Adrenal gland (tissue), 5 donors: ENCODE measurements around the gene LAMTOR1.

ENCODE experiments used
- CTCF ChIP-seq, 6 experiments: fragments of 450-650 bp in 4 of 6; fragments of 200-600 bp in 2 of 6; sonication (generic) in 1 of 6; IDR thresholded peaks; 1 replicate in 5 of 6; 2 replicates in 1 of 6; pipeline versions ENCODE4 v1.5.1 to v1.8.0; 2016 to 2021; ENCODE audit warnings: antibody characterized with exemption in 6 of 6, mild to moderate bottlenecking in 2 of 6, moderate library complexity in 1 of 6
- POLR2A ChIP-seq, 2 donors: fragments of 450-650 bp; IDR thresholded peaks; one replicate each; pipeline ENCODE4 v1.6.1; 2017; ENCODE audit warnings: antibody characterized with exemption in 2 of 2, mild to moderate bottlenecking in 2 of 2, moderate library complexity in 1 of 2
- donor health status: DM: no; HTN: no; CAD: no.

GRCh38 chr11:72140661-72141060 lies 37.6 kb upstream of the LAMTOR1 start:
- TF ChIP-seq CTCF (IDR thresholded peaks at IDR 0.05) = no peak
- no peak for TF ChIP-seq POLR2A (IDR thresholded peaks at IDR 0.05)
